ENCODE results near the gene CABLES2.

CABLES2 gene

DNA sequence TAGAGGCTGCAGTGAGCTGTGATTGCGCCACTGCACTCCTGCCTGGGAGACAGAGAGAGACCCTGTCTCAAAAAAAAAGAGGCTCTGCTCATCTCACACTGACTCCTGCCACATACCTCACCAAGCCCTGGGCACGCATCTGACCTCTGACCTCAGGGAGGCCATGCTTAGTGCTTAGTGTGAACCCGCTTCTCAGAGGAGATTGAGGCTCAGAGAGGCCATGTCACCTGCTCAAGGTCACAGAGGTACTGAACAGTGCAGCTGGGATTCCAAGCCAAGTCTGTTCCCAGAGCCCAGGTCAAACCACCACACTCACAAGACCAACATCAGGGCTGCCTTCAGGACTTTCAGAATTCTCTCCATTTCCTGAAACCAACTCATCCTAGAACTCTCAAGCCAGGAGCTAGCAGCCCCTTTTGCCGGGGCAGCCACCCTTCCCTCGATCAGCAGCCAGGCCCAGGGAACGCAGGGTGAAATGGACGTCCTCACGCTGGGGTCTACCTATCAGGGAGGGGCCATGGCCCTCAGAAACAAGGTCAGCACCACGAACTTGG lies 2.9 kb downstream of the CABLES2 start:
- no peak for DNase-seq

DNA sequence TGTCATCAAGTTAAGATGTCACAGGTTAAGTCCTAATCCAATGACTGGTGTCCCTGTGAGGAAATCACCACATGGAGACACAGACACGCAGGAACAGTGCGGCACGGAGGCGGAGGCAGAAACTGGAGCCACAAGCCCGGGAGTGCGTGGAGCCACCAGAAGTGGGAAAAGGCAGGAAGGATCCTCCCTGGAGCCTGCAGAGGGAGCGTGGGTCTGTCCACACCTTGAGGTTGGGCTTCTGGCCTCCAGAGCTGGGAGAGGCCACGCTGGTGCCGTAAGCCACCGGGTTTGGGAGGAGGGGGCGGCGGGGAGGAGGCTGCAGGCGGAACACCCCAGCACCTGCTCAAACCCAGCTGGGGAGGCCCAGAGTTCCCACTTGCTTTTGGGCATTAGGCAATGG lies 3.8 kb downstream of the CABLES2 start:
- DNase-seq, result no peak

DNA sequence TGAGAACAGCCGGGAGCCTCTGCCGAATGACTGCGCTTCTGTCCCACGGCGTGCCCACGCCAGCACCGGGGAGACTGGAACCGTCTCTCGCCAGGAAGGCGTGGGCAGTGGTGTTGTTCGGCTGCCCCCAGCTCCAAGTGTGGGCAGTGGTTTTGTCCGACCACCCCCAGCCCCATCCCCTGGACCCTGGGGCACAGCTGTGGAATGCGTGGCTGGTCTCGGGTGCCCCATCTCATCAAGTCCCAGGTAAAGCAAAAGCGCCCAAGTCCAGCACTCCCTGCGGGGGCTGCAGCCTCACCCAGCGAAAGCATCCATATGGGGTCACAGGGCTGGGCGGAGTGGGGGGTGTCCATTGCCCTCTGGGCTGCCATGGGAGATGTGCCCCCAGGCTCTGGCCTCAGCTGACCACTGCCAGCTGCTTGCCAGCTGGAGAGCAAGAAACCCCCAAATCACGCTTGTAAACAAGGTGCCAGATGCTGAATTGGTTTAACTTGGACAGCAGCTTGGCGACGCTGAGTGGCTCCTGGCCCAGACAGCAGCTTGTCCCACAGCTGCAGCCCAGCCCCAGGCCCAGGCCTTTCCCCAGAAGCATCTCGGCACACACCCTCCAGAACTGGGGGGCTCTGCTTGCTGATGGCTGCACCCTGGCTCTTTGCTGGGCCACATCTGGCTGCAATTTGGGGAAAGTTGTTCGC lies 4.5 kb downstream of the CABLES2 start:
- no peak for DNase-seq

DNA sequence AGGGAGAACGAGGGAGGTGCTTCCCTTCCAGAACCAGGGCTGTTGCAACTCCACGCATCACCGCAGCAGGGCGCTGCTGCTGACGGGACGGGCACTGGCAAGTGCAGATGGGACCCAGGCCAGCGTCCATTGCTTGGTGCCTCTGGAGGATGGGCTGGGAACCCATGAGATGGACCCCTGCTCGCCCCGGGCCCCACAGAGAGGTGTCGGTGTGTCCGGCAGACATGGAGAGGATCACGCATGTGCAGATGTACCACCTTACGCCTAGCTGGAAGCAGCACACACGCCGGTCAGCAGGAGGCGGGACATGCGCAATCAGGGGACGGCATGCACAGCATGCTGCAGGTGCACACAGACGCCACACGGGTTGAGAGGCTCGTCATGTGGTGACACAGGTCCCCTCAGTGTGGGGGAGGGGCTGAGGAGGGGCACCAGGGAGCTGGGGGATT lies 5.7 kb downstream of the CABLES2 start:
- no peak for DNase-seq

DNA sequence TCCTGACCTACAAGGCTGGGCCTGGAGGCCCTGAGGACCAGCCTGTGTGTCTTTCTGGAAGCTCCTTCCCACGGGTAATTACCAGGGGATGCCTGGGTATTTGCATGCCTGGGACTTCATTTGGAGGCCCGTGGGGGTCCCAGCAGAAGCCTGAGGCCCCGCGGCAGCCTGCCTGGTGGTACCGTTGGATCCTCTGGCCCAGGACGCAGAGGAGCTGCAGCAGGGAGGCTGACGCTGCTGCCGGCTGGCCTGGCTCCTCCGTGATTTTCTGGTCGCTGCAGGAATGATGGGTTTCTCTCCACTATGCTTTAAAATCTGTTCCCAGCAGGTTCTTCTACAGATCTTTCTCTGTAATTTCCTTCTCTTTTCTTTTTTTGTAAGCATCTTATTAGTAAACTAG lies 6.5 kb downstream of the CABLES2 start:
- DNase-seq, result no peak

DNA sequence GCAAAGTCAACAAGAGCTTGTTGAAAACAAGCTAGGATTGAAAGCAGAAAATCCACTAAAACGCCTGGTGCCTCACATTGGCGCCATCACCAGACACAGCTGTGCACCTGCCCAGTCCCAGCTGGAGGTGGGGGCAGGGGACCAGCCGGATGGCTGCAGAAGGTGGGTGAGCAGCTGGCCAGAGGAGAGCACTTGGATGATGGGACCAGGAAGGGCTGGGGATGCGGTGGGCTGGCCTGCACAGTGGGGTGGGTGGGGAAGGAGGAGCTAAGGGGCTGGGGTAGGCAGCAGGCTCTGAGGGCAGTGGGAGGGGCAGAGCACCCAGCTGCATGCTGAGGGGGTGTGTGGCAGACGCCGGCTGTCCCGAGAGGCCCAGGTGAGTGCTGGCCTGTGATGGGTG lies 7.1 kb downstream of the CABLES2 start:
- no peak for DNase-seq

DNA sequence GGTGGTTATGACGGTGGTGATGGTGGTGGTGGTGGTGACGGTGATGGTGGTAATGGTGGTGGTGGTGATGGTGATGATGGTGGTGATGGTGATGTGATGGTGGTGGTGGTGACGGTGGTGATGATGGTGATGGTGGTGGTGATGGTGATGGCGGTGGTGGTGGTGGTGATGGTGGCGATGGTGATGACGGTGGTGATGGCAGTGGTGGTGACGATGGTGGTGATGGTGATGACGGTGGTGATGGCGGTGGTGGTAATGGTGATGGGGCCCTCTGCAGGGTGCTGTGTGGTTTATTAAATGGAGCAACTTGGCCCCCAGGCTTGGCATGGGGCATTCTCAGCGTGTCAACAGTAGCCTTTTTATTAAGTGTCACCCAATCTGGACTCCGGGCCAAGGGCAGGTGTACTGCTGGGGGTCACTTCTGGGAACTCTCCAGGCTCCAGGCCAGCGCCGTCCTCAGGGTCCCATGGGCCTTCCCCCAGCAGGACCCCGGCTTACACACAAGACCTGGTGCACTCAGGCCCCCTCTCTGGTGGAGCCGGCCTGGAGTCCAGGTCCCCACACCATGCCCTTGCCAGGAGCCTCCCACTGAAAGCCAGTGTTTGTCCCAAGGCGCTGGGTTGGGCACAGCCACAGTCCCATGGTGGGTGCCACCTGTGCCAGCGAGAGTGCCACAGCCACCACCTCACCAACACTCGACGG lies 8.8 kb downstream of the CABLES2 start:
- no peak for DNase-seq

DNA sequence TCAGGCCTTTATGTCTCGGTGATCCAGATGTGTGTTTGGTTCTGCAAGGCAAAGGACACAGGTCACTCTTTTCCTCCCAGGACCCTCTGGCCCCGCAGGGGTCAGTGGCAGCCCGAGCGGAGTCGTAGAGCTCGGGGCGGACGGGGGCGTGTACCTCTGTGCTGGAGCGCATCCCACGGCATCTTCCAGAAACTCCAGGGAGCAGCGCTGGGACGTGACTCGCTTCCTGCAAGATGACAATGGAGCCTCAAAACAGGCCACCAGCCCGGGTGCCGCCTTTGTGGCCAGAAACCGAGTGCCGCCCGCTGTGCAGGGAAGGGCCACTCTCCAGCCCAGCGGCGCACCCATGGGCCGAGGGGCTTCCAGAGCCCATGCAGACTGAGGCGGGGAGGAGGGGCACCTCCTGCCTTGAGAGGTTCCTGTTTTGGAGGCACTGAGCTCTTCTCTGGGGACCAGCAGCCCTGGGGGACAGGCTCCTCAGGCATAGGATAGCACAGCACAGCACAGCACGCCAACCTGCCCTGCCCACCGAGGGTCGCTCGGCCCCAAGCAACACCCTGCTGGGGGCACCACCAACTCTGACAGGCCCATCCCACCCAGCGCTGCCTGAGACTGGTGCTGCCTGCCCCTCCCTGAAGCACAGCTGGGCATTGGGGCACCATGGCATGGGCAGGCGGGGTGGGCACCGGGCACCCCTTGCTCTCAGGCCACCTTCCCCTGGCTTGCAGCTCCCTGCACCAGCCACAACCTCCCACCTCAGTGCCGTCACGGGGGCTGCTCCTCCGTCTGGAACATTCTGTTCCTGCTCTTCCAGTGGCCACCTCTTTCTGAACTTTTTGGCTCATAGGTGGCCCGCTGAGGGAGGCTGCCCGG lies 10.5 kb downstream of the CABLES2 start:
- DNase-seq, result no peak

DNA sequence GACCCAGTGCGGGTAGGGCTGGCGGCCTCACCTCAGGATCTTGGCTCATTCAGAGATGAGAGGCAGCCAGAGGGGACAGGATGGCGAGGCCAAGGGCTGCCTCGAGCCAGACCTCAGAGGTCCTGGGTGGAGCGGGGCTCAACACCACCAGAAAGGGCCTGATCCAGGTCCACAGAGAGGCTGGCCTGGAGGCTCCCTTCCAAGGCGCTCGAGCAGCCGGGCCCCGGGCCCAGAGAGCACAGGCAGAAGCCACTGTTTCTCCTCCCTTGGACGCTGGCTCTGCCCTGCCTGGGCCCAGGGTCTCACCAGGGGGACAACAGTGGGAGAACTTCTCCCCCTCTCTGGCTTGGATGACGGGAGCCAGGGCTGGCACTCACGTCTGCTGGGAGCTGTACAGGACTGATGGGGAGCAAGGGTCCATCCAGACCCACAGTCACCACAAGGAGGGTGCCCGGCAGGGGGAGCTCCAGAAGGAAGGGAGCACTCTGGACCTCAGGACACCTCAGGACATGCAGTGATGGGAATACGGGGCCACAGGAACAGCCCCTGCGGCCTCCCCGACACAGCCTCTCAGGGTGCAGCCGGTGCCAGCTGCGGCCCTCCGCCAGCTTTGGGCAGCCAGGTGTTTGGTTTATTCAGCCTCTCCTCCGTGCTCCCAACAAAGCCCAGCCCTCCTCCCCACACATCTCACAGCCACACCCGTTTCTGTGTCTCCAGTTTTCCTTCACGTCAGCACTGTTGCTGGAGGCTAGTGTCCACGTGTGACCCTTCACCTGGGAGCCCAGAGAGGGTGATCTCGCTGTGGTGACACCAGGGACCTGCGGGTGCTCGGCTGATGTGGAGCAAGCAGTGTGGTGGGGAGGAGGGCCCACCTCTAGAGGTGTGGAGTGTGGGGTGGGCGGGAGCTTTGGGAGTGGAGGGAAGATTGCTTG lies 11.5 kb downstream of the CABLES2 start:
- no peak for DNase-seq

DNA sequence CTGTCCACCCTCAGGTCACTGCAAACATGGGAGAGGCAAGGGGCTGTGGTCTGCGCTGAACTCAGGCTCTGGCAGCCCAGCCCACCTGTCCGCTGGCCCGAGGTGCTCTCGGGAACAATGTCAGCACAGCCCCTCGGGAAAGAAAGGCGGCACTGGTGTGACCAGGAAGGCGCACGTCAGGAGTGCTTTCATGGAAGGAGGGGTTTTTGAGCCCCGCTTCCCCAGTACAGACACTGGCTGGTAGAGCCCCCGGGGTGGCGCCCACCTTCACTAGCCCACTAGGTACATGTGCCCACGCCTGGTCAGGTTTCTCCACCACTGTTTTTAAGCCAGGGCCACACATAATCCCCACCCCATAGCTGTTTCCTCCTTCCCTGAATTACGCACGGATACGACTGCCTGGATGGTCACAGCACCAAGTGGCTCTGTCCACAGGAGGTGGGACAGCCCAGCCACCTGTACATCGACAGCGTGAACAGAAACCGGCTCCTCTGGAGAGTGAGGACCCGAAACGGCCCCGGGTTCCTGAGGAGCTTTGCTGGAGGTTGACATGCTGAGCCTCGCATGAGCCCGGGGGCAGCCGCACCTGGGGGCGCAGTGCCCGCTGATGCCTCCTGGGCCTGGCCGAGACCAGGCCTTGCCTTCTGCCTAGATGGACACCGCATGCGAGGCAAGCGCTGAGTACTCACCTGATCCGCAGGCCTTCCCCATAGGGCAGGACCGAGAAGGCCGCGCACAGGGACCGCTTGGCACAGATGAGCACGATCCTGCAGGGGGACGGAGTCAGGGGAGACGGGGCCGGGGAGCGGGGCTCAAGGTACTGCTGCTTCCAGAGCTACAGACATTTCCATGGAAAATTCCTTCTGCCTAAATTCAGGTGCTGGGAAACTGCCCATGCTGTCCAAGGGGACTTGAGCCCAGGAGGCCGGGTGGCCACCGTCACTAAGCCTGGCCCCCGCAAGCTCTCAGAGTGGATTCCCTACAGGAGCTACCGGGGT lies 12.5 kb downstream of the CABLES2 start:
- no peak for DNase-seq

DNA sequence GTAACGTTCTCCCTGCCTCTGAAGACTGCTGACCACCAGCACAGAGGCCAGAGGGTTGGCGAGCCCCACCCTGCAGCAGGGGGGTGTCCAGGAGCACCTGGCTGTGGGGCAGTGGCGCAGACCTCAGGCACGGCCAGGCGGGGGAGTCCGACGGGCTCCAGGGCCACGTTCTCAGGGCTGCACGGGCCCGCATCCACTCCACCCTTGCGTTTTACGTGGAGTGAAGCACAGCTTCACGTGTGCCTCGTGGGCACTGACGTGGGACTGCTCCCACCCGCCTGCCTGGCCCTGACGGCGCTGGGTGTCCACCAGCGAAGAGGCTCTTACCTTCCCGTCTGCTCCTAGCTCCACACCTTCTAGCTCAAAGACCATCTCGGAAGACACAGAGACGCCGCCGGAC lies 13.3 kb downstream of the CABLES2 start:
- DNase-seq, result no peak

DNA sequence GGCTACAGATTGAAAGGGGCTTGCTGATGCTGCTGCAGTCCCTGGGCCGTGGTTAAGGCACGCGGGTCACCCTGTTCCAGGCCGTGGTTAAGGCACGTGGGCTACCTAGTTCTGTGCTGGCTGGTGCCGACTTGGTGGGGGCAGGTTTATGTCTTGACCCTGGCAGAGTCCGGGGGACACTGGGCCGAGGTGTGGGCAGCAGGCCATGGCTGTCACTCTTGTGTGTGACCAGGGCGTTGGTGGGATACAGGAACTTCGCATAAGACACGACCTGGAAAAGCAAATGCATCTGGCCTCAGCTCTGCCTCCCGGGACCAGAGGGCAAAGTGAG lies 13.8 kb downstream of the CABLES2 start:
- no peak for DNase-seq

DNA sequence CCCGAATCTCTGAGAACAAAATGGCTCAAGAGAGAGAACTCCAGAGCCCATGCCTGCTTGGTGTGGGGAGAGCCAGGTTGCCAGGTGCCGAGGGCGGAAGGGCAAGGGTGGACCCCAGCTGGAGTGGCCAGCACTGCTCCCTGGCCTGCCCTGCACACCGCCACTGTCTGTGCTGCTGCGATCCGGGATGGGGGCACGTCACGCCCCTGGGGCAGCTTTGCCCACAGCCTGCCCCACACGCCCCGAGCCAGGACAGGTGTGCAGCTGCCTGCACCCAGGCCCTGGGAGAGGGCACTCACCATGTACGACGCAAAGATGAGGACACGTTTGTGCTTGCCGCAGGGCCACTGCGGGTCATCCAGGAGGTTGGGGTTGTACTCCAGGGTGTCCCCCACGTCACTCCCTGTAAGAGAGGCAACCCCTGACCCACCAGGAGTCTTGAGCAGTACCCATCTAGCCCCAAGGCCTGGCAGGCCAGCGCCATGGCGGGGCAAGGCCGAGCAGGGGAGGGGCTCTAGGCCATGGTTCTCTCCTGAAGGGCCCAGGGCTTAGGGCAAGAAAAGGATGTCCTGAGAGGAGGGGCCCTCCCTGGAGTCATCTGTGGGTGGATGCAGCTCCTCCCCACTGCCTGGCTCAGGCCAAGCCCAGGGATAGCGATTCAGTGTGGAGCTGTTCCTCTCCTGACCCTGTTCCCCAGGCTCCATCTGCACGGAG lies 14.3 kb downstream of the CABLES2 start:
- DNase-seq, result no peak

DNA sequence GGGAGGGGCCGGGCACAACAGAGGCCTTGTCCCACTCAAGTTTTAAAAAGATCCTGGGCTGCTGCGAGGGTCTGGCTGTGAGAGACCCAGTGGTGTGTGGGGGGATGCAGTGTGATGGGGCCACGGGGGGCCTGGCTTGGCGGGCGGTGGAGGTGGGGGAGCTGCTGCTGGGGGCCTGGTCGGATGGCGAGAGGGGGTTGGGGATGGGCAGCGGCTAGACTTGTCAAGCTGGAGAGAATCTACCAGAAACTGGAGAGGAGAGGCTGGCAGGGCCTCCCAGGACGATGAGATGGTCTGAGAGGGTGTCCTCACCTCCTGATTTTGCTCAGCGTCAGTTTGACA lies 15.0 kb downstream of the CABLES2 start:
- no peak for DNase-seq

DNA sequence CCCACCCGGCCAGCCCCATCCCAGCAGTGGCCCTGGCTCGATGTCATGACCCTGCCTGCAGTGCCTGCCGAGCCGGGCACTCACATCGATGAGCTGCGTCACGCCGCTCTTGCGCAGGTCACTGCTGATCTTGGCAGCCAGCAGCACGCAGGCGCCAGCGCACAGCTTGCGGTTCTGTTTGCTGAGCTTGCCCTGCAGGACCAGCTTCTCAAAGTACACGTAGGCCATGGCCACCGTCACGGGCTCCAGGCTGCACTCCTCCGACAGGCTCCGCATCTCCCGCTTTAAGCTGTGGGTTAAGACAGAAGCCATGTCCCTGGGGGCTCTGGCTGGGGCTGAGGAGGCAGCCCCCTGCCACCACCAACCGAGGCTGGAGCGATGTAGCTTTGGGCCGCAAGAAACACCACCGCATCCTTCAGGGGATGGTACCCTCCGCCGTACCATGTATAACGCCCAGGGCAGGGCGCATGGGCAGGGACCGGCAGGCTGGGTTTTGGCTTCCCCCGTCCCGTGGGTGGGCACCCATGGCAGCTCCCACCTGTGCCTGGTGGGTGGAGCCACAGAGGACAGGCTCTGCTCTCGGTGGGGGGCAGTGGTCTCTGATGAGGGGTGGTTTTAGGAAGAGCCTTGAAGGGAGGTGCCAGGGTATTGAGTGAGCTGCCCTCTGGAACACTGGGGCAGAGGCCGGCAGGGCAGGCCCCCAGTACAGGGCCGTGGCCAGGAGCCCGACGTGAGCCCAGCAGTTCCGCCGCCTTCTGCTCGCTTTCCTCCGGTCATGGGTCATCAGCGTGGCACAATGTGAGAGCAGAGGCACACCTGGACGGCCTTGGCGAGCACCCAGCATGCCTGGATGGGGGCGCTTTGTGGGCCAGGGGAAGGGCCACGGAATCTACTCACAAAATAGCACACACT lies 15.7 kb downstream of the CABLES2 start:
- no peak for DNase-seq

DNA sequence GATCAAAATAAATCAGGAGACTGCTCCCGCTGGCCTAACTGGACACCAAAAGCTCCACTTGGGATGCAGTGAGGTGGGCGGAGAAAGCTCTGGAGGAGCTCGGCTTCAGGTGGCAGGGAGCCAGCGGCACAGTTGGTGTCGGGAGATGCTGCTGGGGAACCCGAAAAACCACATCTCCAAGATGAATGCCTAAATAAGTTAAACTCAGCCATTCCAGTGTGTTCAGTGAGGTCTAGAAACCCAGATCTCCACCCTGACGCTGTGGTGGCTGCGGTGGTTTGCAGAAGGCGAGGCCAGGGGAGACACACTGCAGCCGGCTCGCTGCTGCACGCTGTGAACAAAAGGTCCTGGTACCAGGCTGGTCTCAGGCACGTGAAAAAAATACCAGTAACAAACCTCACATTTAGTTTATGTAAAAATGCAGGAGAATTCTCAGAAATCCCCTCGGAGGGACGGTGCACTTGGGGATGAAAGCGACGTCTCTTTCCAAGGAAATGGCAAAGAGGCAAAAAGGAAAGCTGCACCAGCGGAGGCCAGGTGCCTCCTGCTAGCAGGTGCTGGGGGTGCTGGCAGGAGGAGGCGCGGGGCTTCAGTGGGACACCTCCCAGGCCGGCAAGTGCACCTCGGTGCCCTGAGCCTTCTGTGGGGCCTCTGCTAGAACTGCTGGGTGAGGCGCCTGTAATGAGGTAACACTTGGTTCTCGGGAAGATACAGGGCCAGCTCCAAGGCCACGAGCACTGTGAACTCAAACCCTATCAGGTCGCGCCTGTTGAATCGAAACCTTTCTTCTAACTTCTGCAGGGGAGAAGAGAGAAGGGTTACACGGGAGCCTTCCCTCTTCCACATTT lies 16.5 kb downstream of the CABLES2 start:
- DNase-seq, result no peak

DNA sequence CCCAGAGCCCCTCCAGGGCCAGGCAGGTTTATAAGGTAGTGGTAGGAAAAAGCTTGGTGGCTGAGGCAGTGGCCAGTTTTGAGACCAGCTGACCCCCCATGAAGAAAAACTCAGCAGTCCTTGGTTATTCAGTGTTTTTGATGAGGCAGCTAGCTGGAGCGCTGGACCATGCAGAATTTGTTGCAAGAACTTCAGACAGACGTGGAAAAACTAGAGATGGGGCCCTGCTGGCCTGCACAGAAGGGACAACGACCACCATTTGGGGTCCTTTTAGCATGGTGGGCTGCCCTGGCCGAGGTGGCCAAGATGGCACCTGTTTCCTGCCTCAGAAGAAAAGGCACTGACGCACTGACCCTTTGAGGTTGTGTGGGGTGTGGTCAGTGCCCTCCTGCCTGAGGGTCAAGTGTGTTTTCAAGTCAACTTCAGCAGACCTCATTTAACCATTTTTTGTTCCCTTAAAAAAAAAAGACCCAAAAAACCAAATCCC lies 17.4 kb downstream of the CABLES2 start:
- no peak for DNase-seq

Measured in stimulated activated CD4-positive, alpha-beta T cell treated with anti-CD3 and anti-CD28 coated beads, Interleukin-2, amount 100 ng/mL, for 48 hours (primary cell).